AG09319 (cell line): ENCODE data around the gene VPS18.

Source experiments
- DNase-seq: peaks from one replicate; pipeline ENCODE4 v3.0.0-alpha.2; 2010; ENCODE audit warnings: low read depth; ENCODE audit errors: extremely low read depth
- CTCF ChIP-seq: IDR thresholded peaks from 2 replicates; pipeline ENCODE4 v1.5.1; 2011; ENCODE audit warnings: low read depth, mild to moderate bottlenecking, inconsistent platforms, low read length, moderate library complexity

The VPS18 gene

DNA sequence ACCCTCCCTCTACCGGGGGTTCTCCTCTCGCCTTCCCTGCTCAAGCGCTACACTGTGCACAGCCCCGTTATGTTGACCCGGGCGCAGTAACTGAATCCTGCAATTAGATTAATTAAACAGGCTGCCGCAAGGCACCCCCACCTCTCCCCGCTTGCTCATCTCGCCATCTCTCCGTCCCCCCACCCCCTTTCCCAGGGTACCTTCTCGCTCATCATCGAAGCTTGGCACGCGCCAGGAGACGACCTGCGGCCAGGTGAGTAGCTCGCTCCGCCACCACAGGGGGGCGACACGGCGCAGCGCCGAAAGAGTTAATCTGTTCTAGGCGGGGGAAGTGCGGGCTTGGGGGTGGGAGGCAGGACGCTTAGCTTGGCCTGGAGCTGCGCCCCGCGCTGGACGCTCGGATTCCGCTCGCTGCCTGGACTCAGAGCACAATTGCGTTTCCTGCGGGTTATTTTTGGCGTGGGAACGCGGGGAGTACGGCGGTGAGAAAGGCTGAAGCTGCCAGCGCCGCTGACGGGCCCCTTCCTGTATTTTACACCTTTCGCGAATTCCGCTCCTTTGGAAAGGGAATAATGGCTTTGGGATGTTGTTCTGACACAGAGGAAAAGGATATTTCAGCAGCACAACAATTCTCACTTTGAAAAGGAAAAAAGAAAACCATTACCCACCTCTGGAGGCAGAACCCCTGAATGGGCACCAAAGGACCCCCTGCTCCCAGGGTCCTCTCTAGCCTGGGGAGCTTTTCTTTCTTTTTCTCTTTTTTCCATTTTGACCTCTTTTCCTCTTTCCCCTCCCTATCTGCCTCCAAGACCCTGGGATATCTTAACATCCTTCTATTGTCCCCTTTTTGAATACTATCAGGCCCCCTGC is 36.4 kb downstream of the VPS18 start:
- DNase-seq = no peak
- peak; percentile 41 for TF ChIP-seq CTCF

- no peak for TF ChIP-seq CTCF
Observed at GRCh38 chr15:40931300-40932142, 37.3 kb downstream of the VPS18 start.

GRCh38 chr15:40932156-40932555 is 37.9 kb downstream of the VPS18 start:
- no peak for TF ChIP-seq CTCF

More at GRCh38 chr15:40931300-40932142, 37.3 kb downstream of the VPS18 start:
- DNase-seq = no peak

GRCh38 chr15:40932649-40933516 is 38.6 kb downstream of the VPS18 start:
- DNase-seq = no peak

More at GRCh38 chr15:40932156-40932555, 37.9 kb downstream of the VPS18 start:
- DNase-seq = no peak

DNA sequence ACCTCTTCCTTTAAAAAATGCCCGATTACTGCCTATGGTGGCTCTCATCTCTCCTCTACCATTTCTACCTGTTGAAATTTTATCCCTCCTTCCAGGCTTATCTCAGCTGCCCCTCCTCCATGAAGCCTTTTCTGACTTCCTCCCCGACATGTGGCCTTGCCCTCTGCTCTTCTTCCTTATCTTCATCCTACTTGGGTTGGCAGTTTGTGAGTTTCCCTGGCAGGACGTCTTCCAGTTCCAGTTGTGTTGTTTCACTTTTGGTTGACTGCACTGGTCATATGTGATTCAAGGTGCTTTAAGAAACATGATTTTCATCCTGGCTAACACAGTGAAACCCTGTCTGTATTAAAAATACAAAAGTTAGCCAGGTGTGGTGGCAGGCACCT is 39.3 kb downstream of the VPS18 start:
- no peak for TF ChIP-seq CTCF
- no peak for DNase-seq

More at GRCh38 chr15:40932649-40933516, 38.6 kb downstream of the VPS18 start:
- no peak for TF ChIP-seq CTCF

DNA sequence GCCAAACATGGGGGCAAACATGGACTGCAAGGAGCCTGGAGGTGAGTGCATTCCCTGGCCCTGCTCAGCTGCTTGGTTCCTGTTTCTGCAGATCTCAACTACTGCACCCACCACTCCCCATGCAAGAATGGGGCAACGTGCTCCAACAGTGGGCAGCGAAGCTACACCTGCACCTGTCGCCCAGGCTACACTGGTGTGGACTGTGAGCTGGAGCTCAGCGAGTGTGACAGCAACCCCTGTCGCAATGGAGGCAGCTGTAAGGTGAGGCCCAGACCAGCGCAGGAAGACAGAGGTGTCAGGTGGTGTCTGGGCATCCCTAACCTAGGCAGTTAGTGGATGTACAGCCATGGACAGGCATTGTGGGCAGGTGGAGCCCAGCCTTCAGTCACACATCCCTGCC is 40.2 kb downstream of the VPS18 start:
- TF ChIP-seq CTCF = no peak
- no peak for DNase-seq
